Lung (tissue), 12 donors: ENCODE results near the gene ALKBH5. TPM values are rescaled to one million over a fixed set of nuclear protein-coding genes. Genes with fewer than 3 reads are reported as not detected.

Experiments used
- ATAC-seq: fragments of 200-7000 bp; cut with Tn5 transposase; one replicate; pipeline ENCODE4 v1.9.1; 2020; ENCODE audit warnings: moderate number of reproducible peaks; ENCODE audit not compliant: insufficient read depth, low FRiP score
- DNase-seq, 3 donors: peaks; one replicate each; pipeline ENCODE4 v3.0.0-alpha.2; 2013 to 2017
- H3K27ac ChIP-seq, 2 donors: one replicate each; pipeline ENCODE4 v1.5.1; 2013; ENCODE audit warnings: mild to moderate bottlenecking in 2 of 2, moderate library complexity in 2 of 2, control low read depth in 1 of 2, inconsistent platforms in 1 of 2, low read depth in 1 of 2, low read length in 1 of 2
- H3K27me3 ChIP-seq, 3 donors: one replicate each; pipeline ENCODE4 v1.5.1; 2013; ENCODE audit warnings: low read length in 2 of 3; ENCODE audit not compliant: control insufficient read depth in 3 of 3, insufficient read depth in 3 of 3
- H3K36me3 ChIP-seq, 4 donors: one replicate each; pipeline ENCODE4 v1.5.1; 2013; ENCODE audit warnings: low read length in 4 of 4, mild to moderate bottlenecking in 1 of 4, moderate library complexity in 1 of 4; ENCODE audit not compliant: control insufficient read depth in 4 of 4, insufficient read depth in 4 of 4
- H3K4me1 ChIP-seq, 5 donors: one replicate each; pipeline ENCODE4 v1.5.1; 2013; ENCODE audit warnings: low read length in 5 of 5, mild to moderate bottlenecking in 2 of 5, moderate library complexity in 1 of 5; ENCODE audit not compliant: control insufficient read depth in 5 of 5, insufficient read depth in 5 of 5
- H3K4me3 ChIP-seq: one replicate; pipeline ENCODE4 v1.5.1; 2013; ENCODE audit warnings: mild to moderate bottlenecking, control low read depth, moderate library complexity
- H3K9ac ChIP-seq, 2 donors: one replicate each; pipeline ENCODE4 v1.5.1; 2013; ENCODE audit warnings: low read length in 2 of 2, control low read depth in 1 of 2; ENCODE audit not compliant: insufficient read depth in 1 of 2
- H3K9me3 ChIP-seq, 4 donors: one replicate each; pipeline ENCODE4 v1.5.1; 2013; ENCODE audit warnings: low read length in 3 of 4, mild to moderate bottlenecking in 1 of 4, moderate library complexity in 1 of 4; ENCODE audit not compliant: control insufficient read depth in 4 of 4, insufficient read depth in 3 of 4
- whole genome bisulfite sequencing, 2 donors: extraction: QIAGEN DNeasy Blood & Tissue Kit; methylation state at CpG; one replicate each; pipeline ENCODE4 v1.1.7; 2013; 5-methylcytosine and 5-hydroxymethylcytosine counted together
- polyA plus RNA-seq, 2 donors: library from polyadenylated mRNA; stranded (reverse); fragments of 200-250 nt; gene quantifications; one replicate each; pipeline ENCODE4 v1.2.1, GENCODE V29; 2013
- total RNA-seq, 2 donors: library from RNA; depleted of rRNA in 1 of 2; stranded (reverse); fragments of >200 nt in 1 of 2; gene quantifications; one replicate each; pipeline ENCODE4 v1.2.1, GENCODE V29; 2014 to 2021
- TF ChIP-seq, protein P1 (sequence below): IDR thresholded peaks from 2 replicates; pipeline ENCODE4 v1.5.1; 2012; ENCODE audit warnings: mild to moderate bottlenecking; ENCODE audit errors: control extremely low read depth, extremely low read depth
- donor health status: control.
- donor health status: control.
- donor health status: Bipolar disorder and iron deficiency.
- donor health status: healthy.
- donor health status: DM: yes; HTN: yes; CAD: no.

Gene ALKBH5
- total and polyA plus RNA-seq, 4 donors = 30.2 to 104 (median 59.8) TPM

DNA sequence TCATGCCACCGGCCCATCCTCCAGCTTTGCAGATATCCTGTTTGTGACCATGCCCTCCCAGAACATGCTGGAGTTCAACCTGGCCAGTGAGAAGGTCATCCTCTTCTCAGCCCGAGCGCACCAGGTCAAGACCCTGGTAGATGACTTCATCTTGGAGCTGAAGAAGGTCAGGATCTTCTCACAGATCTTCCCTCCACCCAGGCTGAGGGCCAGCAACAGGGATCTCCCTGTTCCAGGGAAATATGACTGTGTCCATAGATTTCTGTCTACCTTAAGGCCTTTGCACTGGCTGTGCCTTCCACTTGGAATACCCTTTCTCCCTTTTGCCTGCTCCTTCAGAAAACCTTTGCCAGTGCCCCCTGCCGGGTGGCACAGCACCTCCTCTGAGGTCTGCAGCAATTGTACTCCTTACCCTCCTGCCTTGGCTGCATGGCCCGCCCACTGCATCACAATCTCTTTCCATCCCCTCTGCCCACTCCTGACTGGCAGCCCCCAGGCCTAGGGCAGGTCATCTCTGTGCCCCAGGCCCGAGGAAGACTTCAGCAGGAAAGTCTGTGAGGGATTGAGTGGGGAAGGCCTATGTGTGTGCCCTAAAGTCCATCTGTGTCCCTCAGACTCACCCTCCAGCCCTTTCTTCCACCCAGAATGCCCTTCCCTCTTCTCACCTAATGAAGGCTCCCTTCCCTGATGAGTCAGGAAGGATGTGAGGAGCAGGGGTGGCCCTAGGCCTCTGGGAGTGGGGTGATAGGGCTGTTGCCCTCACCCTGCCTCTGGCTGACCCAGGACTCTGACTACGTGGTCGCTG is 27.3 kb upstream of the ALKBH5 start:
- Histone ChIP-seq H3K4me1 (peaks cover 0 to 12% (median 0%) of the 10 kb centered on the region in 5 donors), H3K27ac (peak overlapping the region in 1 of 2 donors; percentile 16), H3K9ac (no peak overlapping the region), H3K9me3 (no peaks in the 10 kb centered on the region), H3K36me3 (no peaks in the 10 kb centered on the region), H3K4me3 (no peak overlapping the region), H3K27me3 (no peaks in the 10 kb centered on the region)
- ATAC-seq (no peak), DNase-seq (no peak)
- TF ChIP-seq, protein P1, sequence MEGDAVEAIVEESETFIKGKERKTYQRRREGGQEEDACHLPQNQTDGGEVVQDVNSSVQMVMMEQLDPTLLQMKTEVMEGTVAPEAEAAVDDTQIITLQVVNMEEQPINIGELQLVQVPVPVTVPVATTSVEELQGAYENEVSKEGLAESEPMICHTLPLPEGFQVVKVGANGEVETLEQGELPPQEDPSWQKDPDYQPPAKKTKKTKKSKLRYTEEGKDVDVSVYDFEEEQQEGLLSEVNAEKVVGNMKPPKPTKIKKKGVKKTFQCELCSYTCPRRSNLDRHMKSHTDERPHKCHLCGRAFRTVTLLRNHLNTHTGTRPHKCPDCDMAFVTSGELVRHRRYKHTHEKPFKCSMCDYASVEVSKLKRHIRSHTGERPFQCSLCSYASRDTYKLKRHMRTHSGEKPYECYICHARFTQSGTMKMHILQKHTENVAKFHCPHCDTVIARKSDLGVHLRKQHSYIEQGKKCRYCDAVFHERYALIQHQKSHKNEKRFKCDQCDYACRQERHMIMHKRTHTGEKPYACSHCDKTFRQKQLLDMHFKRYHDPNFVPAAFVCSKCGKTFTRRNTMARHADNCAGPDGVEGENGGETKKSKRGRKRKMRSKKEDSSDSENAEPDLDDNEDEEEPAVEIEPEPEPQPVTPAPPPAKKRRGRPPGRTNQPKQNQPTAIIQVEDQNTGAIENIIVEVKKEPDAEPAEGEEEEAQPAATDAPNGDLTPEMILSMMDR = no peak
- 76 to 80% methylated on average over 8 of the region's 8 CpGs for WGBS, 2 donors

DNA sequence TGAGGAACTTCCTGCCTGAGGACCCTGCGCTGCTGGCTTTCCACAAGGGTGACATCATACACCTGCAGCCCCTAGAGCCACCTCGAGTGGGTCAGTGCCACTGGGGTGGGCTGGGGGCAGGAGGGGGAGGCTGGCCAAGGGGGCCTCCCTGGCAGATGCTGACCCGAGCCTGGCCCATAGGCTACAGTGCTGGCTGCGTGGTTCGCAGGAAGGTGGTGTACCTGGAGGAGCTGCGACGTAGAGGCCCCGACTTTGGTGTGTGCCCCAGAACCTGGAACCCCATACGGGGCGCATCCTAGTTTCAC is 26.7 kb upstream of the ALKBH5 start:
- TF ChIP-seq, protein P1 = no peak
- Histone ChIP-seq H3K4me3 (no peak overlapping the region), H3K36me3 (no peaks in the 10 kb centered on the region), H3K27me3 (no peaks in the 10 kb centered on the region), H3K4me1 (peaks cover 0 to 12% (median 0%) of the 10 kb centered on the region in 5 donors), H3K27ac (no peak overlapping the region), H3K9ac (no peak overlapping the region), H3K9me3 (no peaks in the 10 kb centered on the region)
- DNase-seq (no peak), ATAC-seq (no peak)
- WGBS, 2 donors = 92 to 94% methylated on average over 10 of the region's 10 CpGs

DNA sequence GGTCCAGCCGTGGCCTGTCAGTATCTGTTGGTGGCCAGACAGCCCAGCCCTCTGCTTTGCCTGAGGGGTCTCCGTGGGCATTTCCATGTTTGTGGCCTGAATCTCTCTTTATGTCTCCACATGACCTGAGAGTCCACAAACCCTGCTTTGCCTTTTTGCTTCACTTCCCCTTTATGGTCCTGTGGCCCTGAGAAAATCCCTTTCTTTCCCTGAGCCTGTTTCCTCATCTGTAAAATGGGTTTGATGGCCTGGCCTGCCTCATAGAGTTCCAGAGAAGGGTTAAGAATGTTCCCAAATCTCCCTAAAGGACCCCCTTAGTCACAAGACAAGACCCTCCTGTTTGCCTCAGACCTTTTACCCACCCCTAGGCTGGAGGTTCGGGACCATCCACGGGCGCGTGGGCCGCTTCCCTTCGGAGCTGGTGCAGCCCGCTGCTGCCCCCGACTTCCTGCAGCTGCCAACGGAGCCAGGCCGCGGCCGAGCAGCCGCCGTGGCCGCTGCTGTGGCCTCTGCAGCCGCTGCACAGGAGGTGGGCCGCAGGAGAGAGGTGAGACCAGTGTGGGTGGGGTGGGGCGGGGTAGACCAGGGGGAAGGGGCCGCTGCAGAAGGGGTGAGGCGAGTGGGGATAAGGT is 26.2 kb upstream of the ALKBH5 start:
- ATAC-seq (no peak), DNase-seq (no peak)
- Histone ChIP-seq H3K27ac (no peak overlapping the region), H3K9me3 (no peaks in the 10 kb centered on the region), H3K9ac (no peak overlapping the region), H3K27me3 (no peaks in the 10 kb centered on the region), H3K4me1 (peaks cover 0 to 12% (median 0%) of the 10 kb centered on the region in 5 donors), H3K36me3 (no peaks in the 10 kb centered on the region), H3K4me3 (no peak overlapping the region)
- WGBS, 2 donors = 72 to 74% methylated on average over 22 of the region's 22 CpGs
- TF ChIP-seq, protein P1 = no peak
